Measurements from ENCODE around the gene GATA2.

GRCh38 chr3:128495435-128495970 is 2.5 kb upstream of the GATA2 start:
- no peak for TF ChIP-seq CTCF (IDR thresholded peaks at IDR 0.05)
- no peak for TF ChIP-seq EP300 (IDR thresholded peaks at IDR 0.05)
- no peak for TF ChIP-seq POLR2A (IDR thresholded peaks at IDR 0.05)
